ENCODE results near the gene CCL21.
"Not testable (repeated sequence)": the region's sequence is repeated elsewhere in the genome, so short reads cannot be mapped to it uniquely, and the experiment has no call there.

Gene CCL21

GRCh38 chr9:34710023-34710422, at the start of gene CCL21:
TSS of gene CCL21 (minus strand) at chr9:34710136. CDS start at chr9:34710066, 70 bp downstream.
- DNase-seq (ENCODE audit: low read depth), result no peak

GRCh38 chr9:34759432-34760134, 49.6 kb upstream of the CCL21 start:
- no peak for DNase-seq (ENCODE audit: low read depth)

GRCh38 chr9:34750320-34750719, 40.4 kb upstream of the CCL21 start:
- DNase-seq (ENCODE audit: low read depth), result not testable (repeated sequence)

GRCh38 chr9:34746526-34746925, 36.6 kb upstream of the CCL21 start:
- no peak for DNase-seq (ENCODE audit: low read depth)

GRCh38 chr9:34744295-34745221, 34.6 kb upstream of the CCL21 start:
- DNase-seq (ENCODE audit: low read depth), result no peak

- no peak for DNase-seq (ENCODE audit: low read depth)
These were observed 32.8 kb upstream of the CCL21 start for GRCh38 chr9:34742710-34743109.

GRCh38 chr9:34741628-34742027, 31.7 kb upstream of the CCL21 start:
- no peak for DNase-seq (ENCODE audit: low read depth)

GRCh38 chr9:34740176-34740575, 30.2 kb upstream of the CCL21 start:
- not testable (repeated sequence) for DNase-seq (ENCODE audit: low read depth)

- DNase-seq (ENCODE audit: low read depth), result no peak
These were observed 27.8 kb upstream of the CCL21 start for GRCh38 chr9:34737677-34738260.

GRCh38 chr9:34734720-34735119, 24.8 kb upstream of the CCL21 start:
- DNase-seq (ENCODE audit: low read depth), result no peak

GRCh38 chr9:34732886-34733285, 22.9 kb upstream of the CCL21 start:
- DNase-seq (ENCODE audit: low read depth), result no peak

GRCh38 chr9:34732478-34732877, 22.5 kb upstream of the CCL21 start:
- DNase-seq (ENCODE audit: low read depth), result no peak

- no peak for DNase-seq (ENCODE audit: low read depth)
These were observed 13.2 kb upstream of the CCL21 start for GRCh38 chr9:34723141-34723540.

GRCh38 chr9:34719769-34720025, 9.8 kb upstream of the CCL21 start:
- DNase-seq (ENCODE audit: low read depth), result not testable (repeated sequence)

GRCh38 chr9:34719021-34719768, 9.3 kb upstream of the CCL21 start:
- DNase-seq (ENCODE audit: low read depth), result no peak

GRCh38 chr9:34717996-34718614, 8.2 kb upstream of the CCL21 start:
- no peak for DNase-seq (ENCODE audit: low read depth)

GRCh38 chr9:34716711-34717110, 6.8 kb upstream of the CCL21 start:
- no peak for DNase-seq (ENCODE audit: low read depth)

- no peak for DNase-seq (ENCODE audit: low read depth)
These were observed 5.8 kb upstream of the CCL21 start for GRCh38 chr9:34715639-34716215.

GRCh38 chr9:34714007-34714406, 4.1 kb upstream of the CCL21 start:
- no peak for DNase-seq (ENCODE audit: low read depth)

- no peak for DNase-seq (ENCODE audit: low read depth)
These were observed 2.2 kb upstream of the CCL21 start for GRCh38 chr9:34712140-34712539.

GRCh38 chr9:34709196-34709978, 549 bp downstream of the CCL21 start:
- DNase-seq (ENCODE audit: low read depth), result no peak
